ENCODE data around the gene GLI3. TPM values are rescaled to one million over a fixed set of nuclear protein-coding genes. Genes with fewer than 3 reads are reported as not detected.

Gene GLI3
- total RNA-seq, 2 experiments from 2014 or later: 0.28 to 0.36 TPM

DNA sequence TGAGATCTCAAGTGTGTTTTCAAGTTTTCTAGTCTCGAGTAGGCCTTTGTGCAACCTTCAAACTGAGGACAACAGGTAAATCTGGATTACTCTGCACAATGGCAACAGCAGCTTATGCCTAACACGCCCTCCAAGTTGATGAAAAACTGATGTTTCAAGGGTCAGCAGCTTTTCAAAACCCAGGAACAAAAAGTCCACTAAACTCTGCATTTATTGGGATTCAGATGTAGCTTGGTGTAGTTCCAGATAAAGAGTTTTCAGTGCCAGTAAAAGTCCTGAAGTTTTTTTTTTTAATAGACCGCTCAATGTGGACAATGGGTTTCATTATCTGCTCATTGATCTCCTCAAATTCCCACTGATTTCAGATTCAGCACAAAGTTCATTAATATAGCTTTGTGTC, 259.3 kb downstream of the GLI3 start:
- no peaks in the 10 kb centered on the region for H3K36me3 Mint-ChIP-seq (ENCODE audit: low read depth)
- no peak overlapping the region for H3K27ac Mint-ChIP-seq
- intact Hi-C loops (cut with DNase I, micrococcal nuclease): no loop called here
- H3K9me3 ChIP-seq (ENCODE audit: control insufficient read depth in 1 of 2, insufficient read depth in 1 of 2, low read length in 2 of 2): no peaks in the 10 kb centered on the region
- H3K27ac ChIP-seq (ENCODE audit: low read depth in 1 of 2, low read length in 2 of 2): no peak overlapping the region
- ChIA-PET POLR2A (no interaction called here), CTCF (no interaction called here)
- H3K4me1 Mint-ChIP-seq (ENCODE audit: low read depth): no peaks in the 10 kb centered on the region
- DNase-seq (no peak), ATAC-seq (ENCODE audit: poor library complexity) (no peak)
- H3K27me3 ChIP-seq (ENCODE audit: control insufficient read depth in 1 of 2, insufficient read depth in 2 of 2, low read length in 2 of 2): no peaks in the 10 kb centered on the region
- no peaks in the 10 kb centered on the region for H3K4me1 ChIP-seq (ENCODE audit: insufficient read depth, low read length)
- no peaks in the 10 kb centered on the region for H3K9me3 Mint-ChIP-seq
- no peak overlapping the region for H3K4me3 Mint-ChIP-seq
- H3K4me3 ChIP-seq (ENCODE audit: low read length): no peak overlapping the region
- H3K27me3 Mint-ChIP-seq: peaks cover 4% of the 10 kb centered on the region
- TF ChIP-seq, protein P1, sequence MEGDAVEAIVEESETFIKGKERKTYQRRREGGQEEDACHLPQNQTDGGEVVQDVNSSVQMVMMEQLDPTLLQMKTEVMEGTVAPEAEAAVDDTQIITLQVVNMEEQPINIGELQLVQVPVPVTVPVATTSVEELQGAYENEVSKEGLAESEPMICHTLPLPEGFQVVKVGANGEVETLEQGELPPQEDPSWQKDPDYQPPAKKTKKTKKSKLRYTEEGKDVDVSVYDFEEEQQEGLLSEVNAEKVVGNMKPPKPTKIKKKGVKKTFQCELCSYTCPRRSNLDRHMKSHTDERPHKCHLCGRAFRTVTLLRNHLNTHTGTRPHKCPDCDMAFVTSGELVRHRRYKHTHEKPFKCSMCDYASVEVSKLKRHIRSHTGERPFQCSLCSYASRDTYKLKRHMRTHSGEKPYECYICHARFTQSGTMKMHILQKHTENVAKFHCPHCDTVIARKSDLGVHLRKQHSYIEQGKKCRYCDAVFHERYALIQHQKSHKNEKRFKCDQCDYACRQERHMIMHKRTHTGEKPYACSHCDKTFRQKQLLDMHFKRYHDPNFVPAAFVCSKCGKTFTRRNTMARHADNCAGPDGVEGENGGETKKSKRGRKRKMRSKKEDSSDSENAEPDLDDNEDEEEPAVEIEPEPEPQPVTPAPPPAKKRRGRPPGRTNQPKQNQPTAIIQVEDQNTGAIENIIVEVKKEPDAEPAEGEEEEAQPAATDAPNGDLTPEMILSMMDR (IDR thresholded peaks at IDR 0.05): no peak
- no peaks in the 10 kb centered on the region for H3K36me3 ChIP-seq (ENCODE audit: insufficient read depth, low read length)

DNA sequence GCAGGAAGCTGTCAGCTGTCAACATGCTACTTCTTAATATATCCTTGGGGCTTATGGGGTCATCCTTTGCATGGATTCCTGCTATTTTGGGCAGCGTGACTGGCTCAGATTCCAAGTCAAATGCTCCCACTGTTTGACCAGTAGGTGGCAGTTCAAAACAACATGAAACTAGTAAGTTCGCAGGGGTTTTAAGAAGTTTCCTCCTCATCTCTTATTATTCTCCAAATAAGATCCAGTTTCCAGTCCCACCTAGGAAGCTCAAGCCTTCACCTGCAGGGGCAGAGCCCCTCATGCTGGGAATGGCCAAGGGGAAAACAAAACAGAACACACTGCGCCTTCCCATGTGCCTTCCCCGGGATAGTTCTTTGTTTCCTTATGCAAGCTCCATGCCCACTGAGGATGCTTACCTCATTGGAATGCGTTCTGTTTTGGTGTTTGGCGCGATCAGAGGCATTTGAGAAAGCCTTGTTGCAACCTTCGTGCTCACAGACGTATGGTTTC, 259.8 kb downstream of the GLI3 start:
- H3K27ac Mint-ChIP-seq: no peak overlapping the region
- intact Hi-C loops (cut with DNase I, micrococcal nuclease): no loop called here
- ATAC-seq (ENCODE audit: poor library complexity): no peak
- TF ChIP-seq, protein P1 (IDR thresholded peaks at IDR 0.05): no peak
- no peaks in the 10 kb centered on the region for H3K36me3 Mint-ChIP-seq (ENCODE audit: low read depth)
- no peak overlapping the region for H3K4me3 Mint-ChIP-seq
- CTCF ChIA-PET: interaction anchor here (0.5 kb wide), 1 partner anchor 9 kb away, joined by 3 read pairs; no protein-coding TSS in a partner anchor
- Histone ChIP-seq H3K36me3 (ENCODE audit: insufficient read depth, low read length) (no peaks in the 10 kb centered on the region), H3K27me3 (ENCODE audit: control insufficient read depth in 1 of 2, insufficient read depth in 2 of 2, low read length in 2 of 2) (no peaks in the 10 kb centered on the region), H3K4me3 (ENCODE audit: low read length) (no peak overlapping the region), H3K27ac (ENCODE audit: low read depth in 1 of 2, low read length in 2 of 2) (no peak overlapping the region), H3K9me3 (ENCODE audit: control insufficient read depth in 1 of 2, insufficient read depth in 1 of 2, low read length in 2 of 2) (no peaks in the 10 kb centered on the region), H3K4me1 (ENCODE audit: insufficient read depth, low read length) (no peaks in the 10 kb centered on the region)
- POLR2A ChIA-PET: no interaction called here
- DNase-seq: peak in 2 of 14 experiments; percentile 3 to 9
- no peaks in the 10 kb centered on the region for H3K9me3 Mint-ChIP-seq
- H3K27me3 Mint-ChIP-seq: peaks cover 4% of the 10 kb centered on the region
- no peaks in the 10 kb centered on the region for H3K4me1 Mint-ChIP-seq (ENCODE audit: low read depth)

DNA sequence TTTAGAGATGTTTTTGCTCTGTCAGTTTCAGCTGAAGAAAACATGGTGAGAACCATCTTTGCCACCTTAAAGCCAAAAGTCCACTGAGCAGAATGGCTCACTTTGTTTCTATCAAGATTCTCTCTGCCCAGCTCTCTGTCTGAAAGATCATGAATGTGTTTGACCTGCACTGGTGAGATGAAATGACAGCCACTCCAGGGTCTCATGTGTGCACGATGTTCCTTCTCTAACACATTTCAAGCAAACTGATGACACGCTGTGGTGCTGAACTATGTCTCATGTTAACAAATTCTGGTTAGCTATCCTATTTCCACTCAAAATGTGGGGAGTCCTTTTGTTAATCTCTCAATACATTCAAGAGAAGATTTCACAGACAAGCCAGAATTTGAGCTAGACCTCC, 260.6 kb downstream of the GLI3 start:
- DNase-seq (no peak), ATAC-seq (ENCODE audit: poor library complexity) (no peak)
- no peak overlapping the region for H3K4me3 ChIP-seq (ENCODE audit: low read length)
- Mint-ChIP-seq H3K27me3 (peaks cover 4% of the 10 kb centered on the region), H3K27ac (no peak overlapping the region), H3K9me3 (no peaks in the 10 kb centered on the region), H3K36me3 (ENCODE audit: low read depth) (no peaks in the 10 kb centered on the region), H3K4me1 (ENCODE audit: low read depth) (no peaks in the 10 kb centered on the region), H3K4me3 (no peak overlapping the region)
- intact Hi-C loops (cut with DNase I, micrococcal nuclease): no loop called here
- H3K4me1 ChIP-seq (ENCODE audit: insufficient read depth, low read length): no peaks in the 10 kb centered on the region
- ChIA-PET POLR2A (no interaction called here), CTCF (no interaction called here)
- H3K9me3 ChIP-seq (ENCODE audit: control insufficient read depth in 1 of 2, insufficient read depth in 1 of 2, low read length in 2 of 2): no peaks in the 10 kb centered on the region
- no peaks in the 10 kb centered on the region for H3K27me3 ChIP-seq (ENCODE audit: control insufficient read depth in 1 of 2, insufficient read depth in 2 of 2, low read length in 2 of 2)
- H3K27ac ChIP-seq (ENCODE audit: low read depth in 1 of 2, low read length in 2 of 2): no peak overlapping the region
- H3K36me3 ChIP-seq (ENCODE audit: insufficient read depth, low read length): no peaks in the 10 kb centered on the region
- TF ChIP-seq, protein P1 (IDR thresholded peaks at IDR 0.05): no peak
